GM20000 (cell line): Measurements from ENCODE around the gene CEP41.

ENCODE experiments used
- DNase-seq: peaks from one replicate; pipeline ENCODE4 v3.0.0; 2012; ENCODE audit warnings: low spot score
- TF ChIP-seq, protein P1 (sequence below): IDR thresholded peaks from 2 replicates; pipeline ENCODE4 v1.5.1; 2012; ENCODE audit warnings: mild to moderate bottlenecking, control low read depth; ENCODE audit errors: extremely low read depth, missing control alignments

CEP41 gene

DNA sequence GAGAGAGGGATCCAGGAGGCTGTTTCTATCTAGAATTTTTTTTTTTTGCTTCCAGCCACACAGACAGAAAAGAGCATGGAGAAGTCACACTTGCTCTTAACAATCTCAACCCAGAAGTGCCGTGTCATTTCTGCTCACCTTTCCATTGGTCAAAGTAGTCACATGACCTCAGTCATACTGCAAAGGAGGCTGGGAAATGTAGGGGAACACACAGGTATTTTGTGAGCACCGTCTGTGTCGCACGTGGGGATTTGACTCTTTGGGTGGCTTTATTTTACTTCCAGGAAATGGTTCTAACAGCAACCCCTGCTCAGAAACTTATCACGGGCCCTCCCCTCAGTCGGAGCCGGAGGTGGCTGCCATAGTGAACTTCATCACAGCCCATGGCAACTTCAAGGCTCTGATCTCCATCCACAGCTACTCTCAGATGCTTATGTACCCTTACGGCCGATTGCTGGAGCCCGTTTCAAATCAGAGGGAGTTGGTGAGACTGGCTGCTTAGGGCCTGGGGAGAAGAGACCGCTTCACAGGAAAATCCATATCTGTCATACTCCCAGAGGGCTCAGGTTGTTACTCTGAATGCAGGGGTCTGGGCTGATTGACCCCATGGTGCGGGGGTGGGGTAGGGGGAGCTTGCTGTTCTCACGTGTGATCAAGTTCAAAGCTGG, 73.6 kb downstream of the CEP41 start:
- TF ChIP-seq, protein P1, sequence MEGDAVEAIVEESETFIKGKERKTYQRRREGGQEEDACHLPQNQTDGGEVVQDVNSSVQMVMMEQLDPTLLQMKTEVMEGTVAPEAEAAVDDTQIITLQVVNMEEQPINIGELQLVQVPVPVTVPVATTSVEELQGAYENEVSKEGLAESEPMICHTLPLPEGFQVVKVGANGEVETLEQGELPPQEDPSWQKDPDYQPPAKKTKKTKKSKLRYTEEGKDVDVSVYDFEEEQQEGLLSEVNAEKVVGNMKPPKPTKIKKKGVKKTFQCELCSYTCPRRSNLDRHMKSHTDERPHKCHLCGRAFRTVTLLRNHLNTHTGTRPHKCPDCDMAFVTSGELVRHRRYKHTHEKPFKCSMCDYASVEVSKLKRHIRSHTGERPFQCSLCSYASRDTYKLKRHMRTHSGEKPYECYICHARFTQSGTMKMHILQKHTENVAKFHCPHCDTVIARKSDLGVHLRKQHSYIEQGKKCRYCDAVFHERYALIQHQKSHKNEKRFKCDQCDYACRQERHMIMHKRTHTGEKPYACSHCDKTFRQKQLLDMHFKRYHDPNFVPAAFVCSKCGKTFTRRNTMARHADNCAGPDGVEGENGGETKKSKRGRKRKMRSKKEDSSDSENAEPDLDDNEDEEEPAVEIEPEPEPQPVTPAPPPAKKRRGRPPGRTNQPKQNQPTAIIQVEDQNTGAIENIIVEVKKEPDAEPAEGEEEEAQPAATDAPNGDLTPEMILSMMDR: no peak
- no peak for DNase-seq

DNA sequence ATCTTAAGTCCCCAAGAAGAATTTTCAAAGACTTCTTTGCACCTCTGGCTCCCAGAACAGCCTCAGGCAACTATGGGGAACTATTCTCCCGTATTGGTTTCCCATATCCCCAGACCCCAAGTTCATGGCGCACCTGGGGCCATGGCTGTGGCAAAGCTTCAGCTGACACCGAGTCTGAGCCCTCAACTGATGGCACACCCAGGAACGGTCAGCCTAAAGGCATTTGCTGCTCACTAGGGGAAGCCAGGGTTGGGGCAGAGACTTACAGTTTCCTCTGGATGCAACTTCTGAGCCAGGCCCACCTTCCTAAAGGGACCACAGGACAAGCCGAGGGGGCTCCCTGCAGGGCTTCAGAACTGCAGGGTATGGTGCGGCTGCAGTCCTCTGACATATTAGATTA, 74.3 kb downstream of the CEP41 start:
- TF ChIP-seq, protein P1: no peak
- DNase-seq: no peak

DNA sequence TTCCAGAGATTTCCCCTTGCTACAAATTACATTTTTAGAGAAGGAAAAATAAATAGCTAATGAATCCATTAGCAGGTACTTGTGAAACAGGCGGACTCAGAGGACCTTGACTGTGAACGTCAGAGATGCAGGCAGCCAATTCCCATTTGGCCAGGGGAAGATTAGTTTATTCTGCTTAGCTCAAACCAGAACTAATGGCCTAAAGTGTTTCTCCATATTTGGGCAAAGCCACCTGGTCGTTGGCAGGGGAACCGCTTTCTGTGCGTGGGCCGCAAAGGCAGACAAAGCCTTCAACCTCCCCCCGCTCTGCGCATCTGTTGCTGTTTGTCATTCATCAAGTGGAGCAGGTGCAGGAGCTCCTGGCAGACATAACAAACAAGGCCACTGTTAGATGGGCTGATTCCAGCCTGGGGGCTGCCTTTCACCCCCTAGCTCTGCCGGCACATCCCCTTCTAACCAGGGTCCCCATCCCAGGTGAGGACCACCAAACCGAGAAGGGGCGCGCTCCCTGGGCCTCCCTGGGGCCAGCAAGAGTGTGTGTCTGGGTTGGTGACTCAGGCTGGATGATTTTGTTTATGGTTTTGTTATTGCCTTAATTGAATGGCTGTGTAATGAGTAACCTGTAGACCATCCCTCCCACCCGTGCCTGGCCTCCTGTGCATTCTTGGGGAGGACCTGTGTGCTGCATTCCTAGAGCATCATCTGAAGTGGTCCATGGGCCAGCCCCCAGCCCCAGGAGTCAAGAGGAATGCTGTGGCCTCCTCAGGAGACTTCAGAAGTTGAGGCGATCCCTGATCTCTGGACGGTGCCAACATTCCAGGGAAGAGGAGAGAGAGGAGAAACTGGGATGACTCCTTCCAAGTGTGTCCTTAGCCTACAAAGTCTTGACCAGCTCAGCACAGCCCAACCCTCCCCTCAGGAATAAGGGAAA, 75.0 kb downstream of the CEP41 start:
- peak; percentile 46 for DNase-seq
- TF ChIP-seq, protein P1: no peak

DNA sequence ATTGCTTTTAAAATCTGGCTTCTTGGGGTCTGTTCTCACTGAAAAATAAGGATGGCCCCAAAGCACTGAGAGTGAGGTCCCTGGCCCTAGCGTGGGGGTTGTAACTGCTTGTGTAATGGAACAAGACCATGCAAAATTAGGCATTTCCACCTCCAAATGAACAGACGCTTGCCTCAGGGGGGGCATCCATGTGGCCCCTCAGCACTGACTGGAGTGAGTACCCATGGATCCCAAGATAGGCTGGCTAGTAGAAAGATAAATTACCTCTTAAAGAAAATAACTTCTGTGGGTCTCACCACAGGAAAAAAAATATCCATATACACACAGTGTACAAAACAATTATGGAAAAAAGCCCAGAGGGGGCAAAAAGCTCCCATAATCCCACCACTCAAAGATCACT, 75.7 kb downstream of the CEP41 start:
- no peak for DNase-seq
- TF ChIP-seq, protein P1: no peak

- TF ChIP-seq, protein P1: no peak
- no peak for DNase-seq
Observed at GRCh38 chr7:130364451-130364850, 76.4 kb downstream of the CEP41 start.

DNA sequence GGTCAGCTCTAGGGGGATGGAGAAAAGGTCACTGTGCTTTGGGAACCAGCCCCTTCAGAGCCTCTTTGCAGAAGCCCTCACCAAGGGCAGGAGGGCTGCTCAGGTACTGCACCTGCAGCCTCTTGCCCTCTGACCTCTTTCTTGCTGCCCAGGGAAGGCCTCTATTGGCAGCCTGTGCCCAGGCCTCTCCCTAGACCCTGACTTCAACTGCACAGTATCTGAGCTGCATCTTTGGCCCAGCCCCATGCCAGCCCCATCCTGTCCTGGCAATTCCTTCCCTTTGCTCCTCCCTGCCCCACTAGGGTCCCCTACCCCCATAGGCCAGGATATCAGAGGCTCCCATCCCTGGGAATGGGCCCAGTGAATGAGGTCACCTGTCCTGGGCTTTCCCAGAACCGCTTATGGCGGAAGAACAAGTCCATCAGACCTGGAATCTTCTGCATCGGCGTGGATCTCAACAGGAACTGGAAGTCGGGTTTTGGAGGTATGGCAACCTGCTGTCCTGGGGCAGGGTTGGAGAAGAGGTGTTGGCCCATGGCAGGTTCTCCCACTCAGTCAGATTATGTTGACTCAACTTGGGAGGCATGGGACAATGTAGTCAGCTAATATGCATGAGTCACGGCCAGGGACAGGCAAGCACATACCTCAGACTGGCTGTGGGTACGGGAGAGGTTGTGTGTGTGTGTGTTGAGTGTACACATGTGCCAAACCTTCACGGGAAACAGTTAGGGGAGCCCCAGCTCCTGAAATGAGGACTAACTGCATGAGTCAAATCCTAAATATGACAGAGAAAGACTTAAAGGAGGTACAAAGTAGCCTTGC, 77.6 kb downstream of the CEP41 start:
- TF ChIP-seq, protein P1: no peak
- no peak for DNase-seq

- DNase-seq: no peak
- TF ChIP-seq, protein P1: no peak
Observed at GRCh38 chr7:130362251-130362816, 78.5 kb downstream of the CEP41 start.
